Testis (tissue), 3 donors: ENCODE data around the gene SIGLEC8. TPM values are rescaled to one million over a fixed set of nuclear protein-coding genes. Genes with fewer than 3 reads are reported as not detected.
A peak's percentile ranks its signal among the peaks of the same experiment; 100 is the strongest.

ENCODE experiments used
- DNase-seq: peaks from one replicate; pipeline ENCODE4 v3.0.0-alpha.2; 2019
- H3K27ac ChIP-seq, 2 donors: fragments of 200-600 bp; sonication (generic); one replicate each; pipeline ENCODE4 v1.5.1; 2019
- H3K27me3 ChIP-seq: fragments of 200-600 bp; sonication (generic); one replicate; pipeline ENCODE4 v1.5.1; 2019
- H3K36me3 ChIP-seq: fragments of 200-600 bp; sonication (generic); one replicate; pipeline ENCODE4 v1.5.1; 2017; ENCODE audit warnings: low read depth; ENCODE audit errors: missing control alignments
- H3K4me1 ChIP-seq: fragments of 200-600 bp; sonication (generic); one replicate; pipeline ENCODE4 v1.5.1; 2019
- H3K4me3 ChIP-seq, 2 donors: fragments of 200-600 bp; sonication (generic); one replicate each; pipeline ENCODE4 v1.5.1; 2017 to 2019
- H3K9me3 ChIP-seq: fragments of 200-600 bp; sonication (generic); one replicate; pipeline ENCODE4 v1.5.1; 2017
- POLR2A ChIP-seq: fragments of 450-650 bp; IDR thresholded peaks from one replicate; pipeline ENCODE4 v1.6.1; 2017; ENCODE audit warnings: antibody characterized with exemption, mild to moderate bottlenecking, moderate library complexity
- WGBS, 2 donors: methylation state at CpG; one replicate each; pipeline ENCODE4 v1.1.5; 2018; 5-methylcytosine and 5-hydroxymethylcytosine counted together
- intact Hi-C: fragments of 100-400 bp; cut with DNase I; formaldehyde crosslinking; loops from one replicate; pipeline ENCODE4 v1.15.1; 2023; ENCODE audit warnings: low total_unique reads
- polyA plus RNA-seq: library from polyadenylated mRNA; stranded (reverse); fragments of 350-450 nt; fragmentation: Illumina TruSeq; extraction: RNeasy Lipid Tissue Mini Kit (QIAGEN cat#74804); gene quantifications from one replicate; pipeline ENCODE4 v1.2.3, GENCODE V29; 2014; ENCODE audit warnings: low read depth, low replicate concordance; ENCODE audit not compliant: insufficient read depth
- total RNA-seq, 2 donors: library from RNA; depleted of rRNA; stranded (reverse); fragments of >200 nt; gene quantifications; one replicate each; pipeline ENCODE4 v1.2.3, GENCODE V29; 2016
- TF ChIP-seq, protein P1 (sequence below), 3 experiments: fragments of 450-650 bp in 2 of 3; fragments of 200-600 bp in 1 of 3; sonication (generic) in 1 of 3; IDR thresholded peaks; one replicate each; pipeline ENCODE4 v1.5.1; 2016 to 2019; ENCODE audit warnings: antibody characterized with exemption in 3 of 3, mild to moderate bottlenecking in 2 of 3, moderate library complexity in 1 of 3

Gene SIGLEC8
- total and polyA plus RNA-seq, 3 donors from 2014 or later: 0.31 to 3.1 (median 0.61) TPM

DNA sequence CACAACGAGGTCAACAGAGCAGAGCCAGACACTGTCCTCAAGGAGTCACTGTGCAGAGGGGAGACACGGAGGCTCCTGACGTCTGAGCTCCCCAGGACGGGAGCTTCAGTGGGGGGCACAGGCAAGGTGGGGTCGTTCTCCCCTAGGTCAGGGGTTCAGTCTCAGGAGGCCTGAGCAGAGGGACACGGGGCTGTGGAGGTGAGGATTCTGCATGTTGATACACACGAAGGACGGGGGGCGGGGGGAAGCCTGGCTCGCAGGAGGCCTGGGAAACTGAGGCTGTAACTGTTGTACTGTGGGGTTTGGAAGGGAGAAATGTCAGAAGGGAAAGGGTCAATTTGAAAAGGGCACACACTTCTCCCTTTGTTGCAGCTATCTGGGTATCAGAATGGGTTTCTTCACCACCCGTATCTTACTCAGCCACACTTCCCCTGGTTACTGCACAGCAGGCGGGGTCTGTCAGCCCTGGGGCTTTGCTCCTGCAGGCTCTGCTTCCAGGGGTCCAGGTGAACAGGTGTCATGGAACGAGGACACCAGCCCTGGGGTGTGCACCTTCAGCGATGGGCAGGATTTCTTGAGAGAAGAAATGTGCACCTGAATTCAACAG is 748 bp upstream of the SIGLEC8 start:
- H3K36me3 ChIP-seq: no peaks in the 10 kb centered on the region
- intact Hi-C loops: no loop called here
- no peaks in the 10 kb centered on the region for H3K27me3 ChIP-seq
- no peak overlapping the region for H3K4me3 ChIP-seq
- TF ChIP-seq, protein P1, sequence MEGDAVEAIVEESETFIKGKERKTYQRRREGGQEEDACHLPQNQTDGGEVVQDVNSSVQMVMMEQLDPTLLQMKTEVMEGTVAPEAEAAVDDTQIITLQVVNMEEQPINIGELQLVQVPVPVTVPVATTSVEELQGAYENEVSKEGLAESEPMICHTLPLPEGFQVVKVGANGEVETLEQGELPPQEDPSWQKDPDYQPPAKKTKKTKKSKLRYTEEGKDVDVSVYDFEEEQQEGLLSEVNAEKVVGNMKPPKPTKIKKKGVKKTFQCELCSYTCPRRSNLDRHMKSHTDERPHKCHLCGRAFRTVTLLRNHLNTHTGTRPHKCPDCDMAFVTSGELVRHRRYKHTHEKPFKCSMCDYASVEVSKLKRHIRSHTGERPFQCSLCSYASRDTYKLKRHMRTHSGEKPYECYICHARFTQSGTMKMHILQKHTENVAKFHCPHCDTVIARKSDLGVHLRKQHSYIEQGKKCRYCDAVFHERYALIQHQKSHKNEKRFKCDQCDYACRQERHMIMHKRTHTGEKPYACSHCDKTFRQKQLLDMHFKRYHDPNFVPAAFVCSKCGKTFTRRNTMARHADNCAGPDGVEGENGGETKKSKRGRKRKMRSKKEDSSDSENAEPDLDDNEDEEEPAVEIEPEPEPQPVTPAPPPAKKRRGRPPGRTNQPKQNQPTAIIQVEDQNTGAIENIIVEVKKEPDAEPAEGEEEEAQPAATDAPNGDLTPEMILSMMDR (IDR thresholded peaks at IDR 0.05): no peak
- no peak for TF ChIP-seq POLR2A
- peak; percentile 6 for DNase-seq
- no peaks in the 10 kb centered on the region for H3K9me3 ChIP-seq
- H3K27ac ChIP-seq: no peak overlapping the region
- H3K4me1 ChIP-seq: no peaks in the 10 kb centered on the region
- WGBS, 2 donors: 81 to 86% methylated on average over 14 of the region's 14 CpGs

DNA sequence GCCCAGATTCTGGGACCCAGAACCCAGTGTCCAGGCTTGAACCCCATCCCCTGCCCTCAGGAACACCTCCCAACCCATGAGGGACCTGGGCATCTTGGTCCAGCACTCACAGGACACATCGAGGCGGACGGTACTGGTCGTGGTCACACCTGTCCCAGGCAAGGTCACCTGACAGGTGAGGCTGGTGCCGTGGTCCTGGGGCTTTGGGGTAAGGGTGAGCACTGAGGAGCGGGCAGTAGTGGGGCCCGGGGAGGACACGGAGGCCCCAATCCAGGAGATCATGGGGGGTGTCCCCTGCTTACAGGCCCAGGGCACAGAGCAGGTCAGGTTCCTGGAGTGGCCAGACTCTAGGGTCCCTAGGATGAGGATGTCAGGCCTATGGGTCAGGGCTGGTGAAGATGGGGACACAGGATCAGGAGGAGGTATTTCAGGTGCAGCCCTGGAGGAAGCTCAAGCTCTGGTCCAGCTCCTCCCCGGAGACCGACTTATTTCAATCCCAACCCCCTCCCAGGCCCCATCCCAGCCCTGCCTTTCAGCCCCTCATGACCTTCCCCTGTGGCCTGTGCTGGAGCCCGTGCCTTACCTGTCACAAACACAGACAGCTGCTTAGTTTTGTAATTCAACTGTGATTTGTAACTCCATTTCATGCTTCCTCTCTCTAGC is 772 bp downstream of the SIGLEC8 start:
- intact Hi-C loops: no loop called here
- H3K27me3 ChIP-seq: no peaks in the 10 kb centered on the region
- no peaks in the 10 kb centered on the region for H3K4me1 ChIP-seq
- H3K4me3 ChIP-seq: no peak overlapping the region
- no peaks in the 10 kb centered on the region for H3K36me3 ChIP-seq
- no peak overlapping the region for H3K27ac ChIP-seq
- TF ChIP-seq, protein P1 (IDR thresholded peaks at IDR 0.05): no peak
- no peak for TF ChIP-seq POLR2A
- DNase-seq: no peak
- WGBS, 2 donors: 80 to 85% methylated on average over 5 to 11 of the region's 11 CpGs
- H3K9me3 ChIP-seq: no peaks in the 10 kb centered on the region

DNA sequence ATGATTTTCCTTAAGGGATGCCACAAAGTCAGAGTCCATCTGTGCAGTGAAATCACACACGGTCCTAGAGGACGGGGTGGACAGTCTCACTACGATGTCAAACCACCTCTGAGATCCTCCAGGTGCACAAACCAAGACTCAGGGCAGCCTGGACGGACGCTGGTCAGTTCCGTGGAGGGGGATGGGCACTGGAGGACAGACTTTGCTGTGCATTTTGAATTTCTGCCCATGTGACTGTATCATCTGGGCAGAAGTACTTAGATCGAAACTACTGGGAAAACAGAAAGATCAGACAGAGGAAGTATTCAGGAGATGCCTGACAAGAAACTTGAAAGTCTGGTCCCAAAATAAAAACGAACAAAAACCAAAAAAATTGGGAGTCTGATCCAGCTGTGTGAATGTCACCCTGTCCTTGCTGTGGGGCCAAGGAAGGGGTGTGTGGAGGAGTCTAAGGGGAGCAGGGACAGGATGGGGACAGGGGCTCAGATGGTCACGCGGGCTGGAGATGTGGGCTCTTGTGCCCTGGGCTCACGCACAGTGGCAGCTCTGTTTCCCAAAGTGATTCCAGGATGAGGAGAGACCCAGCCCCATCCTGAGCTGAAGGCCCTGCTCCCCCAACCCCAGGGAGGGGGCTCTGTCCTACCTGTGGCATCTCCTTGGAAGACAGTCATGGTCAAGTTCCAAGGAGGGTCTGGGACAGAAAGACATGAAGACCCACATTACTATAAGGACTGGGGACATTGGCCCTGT is 1.5 kb downstream of the SIGLEC8 start:
- intact Hi-C loops: no loop called here
- H3K4me3 ChIP-seq: no peak overlapping the region
- WGBS, 2 donors: 69 to 70% methylated on average over 11 of the region's 11 CpGs
- H3K9me3 ChIP-seq: no peaks in the 10 kb centered on the region
- no peaks in the 10 kb centered on the region for H3K36me3 ChIP-seq
- TF ChIP-seq, protein P1 (IDR thresholded peaks at IDR 0.05): no peak
- TF ChIP-seq POLR2A: no peak
- no peaks in the 10 kb centered on the region for H3K27me3 ChIP-seq
- H3K27ac ChIP-seq: no peak overlapping the region
- no peak for DNase-seq
- H3K4me1 ChIP-seq: no peaks in the 10 kb centered on the region

DNA sequence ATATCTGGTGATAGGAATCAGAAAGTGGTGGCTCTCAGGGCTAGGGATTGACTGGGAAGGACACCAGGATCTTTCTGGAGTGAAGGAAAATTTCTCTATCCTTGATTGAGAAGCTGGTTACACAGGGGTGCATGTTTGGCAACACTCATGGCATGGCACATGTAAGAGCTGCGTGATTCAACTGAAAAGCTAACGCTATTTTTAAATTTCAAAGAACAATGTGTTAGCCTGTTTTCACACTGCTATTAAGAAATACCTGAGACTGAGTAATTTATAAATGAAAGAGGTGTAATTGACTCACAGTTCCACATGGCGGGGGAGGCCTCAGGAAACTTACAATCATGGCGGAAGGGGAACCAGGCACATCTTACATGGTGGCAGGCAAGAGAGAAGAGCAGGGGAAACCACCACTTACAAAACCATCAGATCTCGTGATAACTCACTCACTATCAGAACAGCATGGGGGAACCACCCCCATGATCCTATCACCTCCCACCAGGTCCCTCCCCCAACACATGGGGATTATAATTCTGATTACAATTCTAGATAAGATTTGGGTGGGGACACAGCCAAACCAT is 7.4 kb downstream of the SIGLEC8 start:
- H3K27me3 ChIP-seq: no peaks in the 10 kb centered on the region
- TF ChIP-seq, protein P1 (IDR thresholded peaks at IDR 0.05): no peak
- TF ChIP-seq POLR2A: no peak
- no peak for DNase-seq

More for the DNA sequence above, 7.4 kb downstream of the SIGLEC8 start:
- Histone ChIP-seq H3K9me3 (no peaks in the 10 kb centered on the region), H3K27ac (no peak overlapping the region), H3K4me1 (no peaks in the 10 kb centered on the region), H3K4me3 (no peak overlapping the region), H3K36me3 (no peaks in the 10 kb centered on the region)
- 83 to 91% methylated on average over 5 of the region's 5 CpGs for WGBS, 2 donors
- intact Hi-C loops: no loop called here
